Urothelium cell line (cell line): ENCODE data around the gene TMA7B.
A peak's percentile ranks its signal among the peaks of the same experiment; 100 is the strongest.

ENCODE experiments used
- DNase-seq: peaks from one replicate; pipeline ENCODE4 v3.0.0; 2011; ENCODE audit warnings: low spot score, mixed read lengths
- FAIRE-seq: peaks from 2 replicates; lab custom pipeline; 2011; peaks lifted over from hg19 to GRCh38; lab: Jason Lieb, UNC

Gene TMA7B

DNA sequence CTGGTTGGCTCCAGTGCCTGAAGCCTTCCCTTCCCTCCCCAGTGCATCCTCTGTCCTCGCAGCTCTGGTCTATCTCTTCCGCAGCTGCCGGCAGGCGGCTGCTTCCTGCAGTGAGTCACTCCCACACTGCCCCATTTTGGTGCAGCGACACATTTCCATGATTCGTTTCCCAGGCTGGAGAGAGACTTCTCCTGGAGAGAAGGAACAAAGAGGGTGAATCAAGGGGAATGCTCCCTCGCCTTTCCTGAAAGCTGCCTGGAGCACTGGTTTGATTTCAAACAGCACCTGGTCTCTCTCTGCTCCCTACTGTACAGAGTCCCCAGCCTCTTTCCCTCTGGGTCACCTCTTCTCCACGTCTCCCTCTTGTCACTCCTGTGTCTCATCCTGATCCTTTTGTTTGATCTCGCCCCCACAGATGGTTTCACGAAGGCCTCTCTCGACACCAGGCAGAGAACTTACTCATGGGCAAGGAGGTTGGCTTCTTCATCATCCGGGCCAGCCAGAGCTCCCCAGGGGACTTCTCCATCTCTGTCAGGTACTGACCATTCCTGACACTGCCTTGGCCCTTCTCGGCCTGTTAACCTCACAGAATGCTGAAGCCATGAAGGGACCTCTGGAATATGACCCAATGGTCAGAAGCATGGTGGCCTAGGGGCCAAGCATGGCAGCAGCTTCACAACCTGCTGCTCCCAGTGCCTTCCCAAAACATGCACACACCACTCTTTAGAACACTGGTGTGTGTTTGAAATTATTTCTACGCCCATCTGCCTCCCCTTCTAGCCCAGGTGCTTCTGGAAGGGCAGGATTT is at the start of gene TMA7B:
TSS of gene TMA7B (plus strand) at position 758 of the 808 bp plus-strand sequence. CDS start 3,978 bp downstream, outside the sequence.
- FAIRE-seq, result peak; percentile 93
- DNase-seq, result peak; percentile 72

DNA sequence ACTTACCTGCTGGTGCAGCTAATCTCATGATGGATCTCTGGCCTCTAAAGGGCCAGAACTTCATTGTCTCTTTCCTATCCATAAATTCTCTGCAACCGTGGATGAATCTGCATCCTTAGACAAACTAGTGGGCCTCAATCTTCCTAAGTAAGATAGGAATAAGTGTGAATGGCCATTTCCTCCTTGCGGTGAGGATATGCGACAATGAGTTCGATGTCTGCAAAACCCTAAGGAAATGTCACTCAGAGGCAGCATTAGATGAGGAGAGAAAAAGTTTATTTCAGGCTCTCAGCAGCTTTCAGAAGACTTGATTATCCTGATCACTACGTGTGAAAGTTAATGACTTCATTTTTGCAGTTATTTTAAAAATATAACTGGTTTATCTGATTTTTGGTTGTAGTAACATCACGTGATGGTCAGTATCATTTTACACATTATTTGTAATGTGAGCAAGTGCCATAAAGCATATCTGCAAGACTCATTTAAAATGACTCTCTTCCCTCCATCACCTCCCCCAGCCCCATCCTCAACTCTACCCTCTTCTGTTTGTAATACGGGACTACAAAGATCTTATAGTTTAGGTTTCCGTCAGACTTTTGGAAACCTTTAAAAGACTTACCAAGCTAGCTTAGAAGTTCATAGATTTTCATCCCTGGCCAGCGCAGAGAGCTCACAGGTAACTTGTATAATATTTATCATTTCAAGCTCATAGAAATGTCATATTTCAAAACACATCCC is 49.2 kb upstream of the TMA7B start:
- FAIRE-seq (no peak), DNase-seq (no peak)

DNA sequence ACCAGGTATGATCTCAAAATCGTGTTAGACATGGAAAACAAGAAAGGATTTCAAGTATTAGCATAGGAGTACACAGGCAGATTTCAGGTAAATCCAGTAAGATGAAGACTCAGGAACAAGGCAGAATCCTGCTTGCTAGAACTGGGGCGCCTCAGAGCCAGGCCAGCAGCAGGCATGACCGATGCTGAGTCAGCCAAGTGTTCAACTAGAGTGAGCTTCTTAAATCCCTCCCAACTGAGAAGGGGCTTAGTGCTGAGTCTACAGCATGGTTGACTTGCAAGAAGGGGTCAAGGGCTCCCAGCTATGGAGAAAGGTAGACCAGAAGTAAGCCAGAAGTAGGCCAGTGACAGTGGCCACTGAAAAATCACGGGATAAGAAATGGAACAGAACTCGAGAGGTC is 46.9 kb upstream of the TMA7B start:
- FAIRE-seq (no peak), DNase-seq (no peak)

DNA sequence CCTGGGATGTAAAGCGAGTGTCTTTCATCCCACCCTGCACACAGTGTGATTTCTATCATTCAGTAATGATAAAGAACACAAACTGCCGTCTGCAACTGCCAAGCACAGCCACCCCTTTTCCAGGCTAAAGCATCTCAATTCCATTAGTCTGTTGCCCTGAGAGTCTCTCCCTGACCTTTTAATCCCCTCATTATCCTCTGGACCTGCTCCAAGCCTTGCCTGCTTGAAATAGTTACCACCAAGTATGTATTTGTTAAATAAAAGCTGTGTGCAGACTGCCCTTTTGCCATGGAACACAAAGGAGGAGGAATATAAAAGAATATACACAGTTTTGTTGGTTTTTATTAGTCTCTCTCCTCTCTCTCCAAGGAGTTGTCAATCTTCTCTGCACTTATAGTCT is 46.3 kb upstream of the TMA7B start:
- DNase-seq, result no peak
- no peak for FAIRE-seq

- FAIRE-seq, result no peak
- no peak for DNase-seq
Measured at GRCh38 chr22:39914584-39914983, 45.6 kb upstream of the TMA7B start.

DNA sequence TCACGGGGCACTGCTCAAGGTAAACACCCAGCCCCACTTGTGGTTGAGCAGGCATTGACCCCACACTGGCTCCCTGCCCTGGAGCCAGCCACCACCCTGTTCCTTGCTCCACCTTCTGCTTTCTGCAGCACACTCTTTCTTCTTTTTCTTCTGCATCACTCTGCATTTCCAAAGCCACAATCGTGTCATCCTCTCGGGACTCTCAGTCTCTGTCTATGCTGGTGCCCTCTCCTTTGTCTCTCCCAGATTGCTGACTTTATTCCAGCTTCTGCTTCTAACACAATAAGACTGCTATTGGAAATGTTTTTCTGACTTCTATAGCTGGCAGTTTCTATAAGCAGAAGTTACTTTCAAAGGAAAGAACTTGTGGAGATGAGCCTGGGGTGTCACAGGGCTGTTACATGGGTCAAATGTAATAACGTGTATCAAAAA is 44.9 kb upstream of the TMA7B start:
- FAIRE-seq, result no peak
- no peak for DNase-seq

DNA sequence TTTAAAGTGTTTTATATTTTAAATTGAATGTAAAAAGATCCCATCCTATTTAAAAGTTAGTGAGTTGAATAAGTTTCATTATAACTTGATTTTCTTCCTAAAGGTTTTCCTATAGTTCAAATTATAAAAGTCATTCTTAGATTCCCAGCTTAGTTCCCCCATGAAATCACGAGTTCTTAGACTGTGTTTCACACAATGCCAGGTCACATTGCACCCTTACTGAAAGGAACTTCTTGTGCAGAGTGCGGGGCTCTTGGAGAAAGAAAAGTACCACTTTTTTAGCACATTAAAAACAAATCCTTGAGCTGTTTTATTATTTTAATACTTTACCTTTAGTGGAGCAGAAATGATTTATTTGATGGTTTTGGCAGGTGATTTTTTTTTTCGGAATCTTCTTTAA is 43.7 kb upstream of the TMA7B start:
- FAIRE-seq, result no peak
- no peak for DNase-seq

GRCh38 chr22:39917197-39917643 is 43.0 kb upstream of the TMA7B start:
- no peak for DNase-seq
- FAIRE-seq, result no peak

DNA sequence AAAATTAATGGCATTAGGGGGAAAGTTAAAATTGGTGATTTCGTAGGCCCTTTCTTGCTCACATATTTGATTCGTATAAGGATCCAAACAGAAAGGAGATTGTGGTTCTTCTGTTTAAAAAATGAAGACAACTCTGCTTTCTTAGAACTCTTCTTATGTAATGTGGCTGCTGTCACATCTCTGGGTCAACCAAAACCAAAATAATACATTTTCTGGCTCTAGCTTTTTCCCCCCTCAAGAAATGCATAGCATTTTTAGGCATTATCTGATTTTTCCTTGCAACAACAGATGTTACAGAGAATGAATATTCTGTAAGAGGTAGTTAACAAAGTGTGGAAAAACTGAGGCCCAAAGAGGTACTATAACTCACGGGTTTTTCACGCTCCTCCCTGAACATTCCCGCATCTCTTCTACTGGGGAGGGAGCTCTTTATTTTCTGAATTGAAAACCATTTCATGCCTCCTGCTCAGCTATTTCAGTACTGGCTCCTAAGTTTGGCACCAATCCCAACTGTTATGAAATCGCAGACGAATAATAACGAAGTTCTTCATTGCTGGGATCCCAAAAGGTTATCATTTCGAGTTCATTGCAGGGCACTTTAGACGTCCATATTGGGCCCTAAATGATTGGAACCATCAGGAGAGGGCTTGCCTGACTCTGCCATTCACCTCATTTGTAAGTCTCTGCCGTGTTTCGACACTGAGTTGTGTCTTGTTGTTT is 42.3 kb upstream of the TMA7B start:
- FAIRE-seq (no peak), DNase-seq (no peak)

- DNase-seq (no peak), FAIRE-seq (no peak)
Measured at GRCh38 chr22:39920134-39920743, 40.0 kb upstream of the TMA7B start.

GRCh38 chr22:39923696-39924095 is 36.5 kb upstream of the TMA7B start:
- DNase-seq (no peak), FAIRE-seq (no peak)

DNA sequence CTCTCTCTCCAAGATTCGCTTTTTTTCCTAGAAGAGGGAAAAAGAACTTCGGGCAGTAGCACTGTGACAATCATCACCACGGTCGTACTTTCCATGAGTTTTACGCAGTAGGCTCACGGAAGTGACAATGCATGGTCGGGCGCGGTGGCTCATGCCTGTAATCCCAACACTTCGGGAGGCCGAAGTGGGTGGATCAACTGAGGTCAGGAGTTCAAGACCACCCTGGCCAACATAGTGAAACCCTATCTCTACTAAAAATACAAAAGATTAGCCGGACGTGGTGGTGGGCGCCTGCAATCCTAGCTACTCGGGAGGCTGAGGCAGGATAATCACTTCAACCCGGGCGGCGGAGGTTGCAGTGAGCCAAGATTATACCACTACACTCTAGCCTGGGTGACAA is 35.9 kb upstream of the TMA7B start:
- no peak for FAIRE-seq

DNA sequence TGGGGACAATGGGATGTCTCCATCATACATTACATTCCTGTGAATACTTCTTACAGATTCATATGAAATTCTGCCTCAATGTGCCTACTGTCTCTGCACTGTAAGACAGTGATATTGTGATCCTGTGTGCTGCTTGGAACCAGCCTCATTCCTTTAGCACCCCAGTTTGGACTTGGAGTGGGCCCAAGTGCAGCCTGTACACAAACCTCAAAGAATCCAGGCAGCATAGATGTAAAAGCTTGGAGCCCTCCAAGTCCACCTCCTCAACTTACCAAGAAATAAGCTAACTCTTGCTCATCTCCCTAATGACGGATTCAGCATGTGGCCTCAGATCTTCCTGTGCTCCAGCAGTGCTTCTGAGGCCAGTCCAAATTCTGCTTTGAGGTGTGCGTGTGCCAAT is 34.9 kb upstream of the TMA7B start:
- no peak for FAIRE-seq

More for the DNA sequence above, 35.9 kb upstream of the TMA7B start:
- no peak for DNase-seq

GRCh38 chr22:39925909-39926679 is 34.1 kb upstream of the TMA7B start:
- DNase-seq, result no peak

More for the DNA sequence above, 34.9 kb upstream of the TMA7B start:
- DNase-seq, result no peak

DNA sequence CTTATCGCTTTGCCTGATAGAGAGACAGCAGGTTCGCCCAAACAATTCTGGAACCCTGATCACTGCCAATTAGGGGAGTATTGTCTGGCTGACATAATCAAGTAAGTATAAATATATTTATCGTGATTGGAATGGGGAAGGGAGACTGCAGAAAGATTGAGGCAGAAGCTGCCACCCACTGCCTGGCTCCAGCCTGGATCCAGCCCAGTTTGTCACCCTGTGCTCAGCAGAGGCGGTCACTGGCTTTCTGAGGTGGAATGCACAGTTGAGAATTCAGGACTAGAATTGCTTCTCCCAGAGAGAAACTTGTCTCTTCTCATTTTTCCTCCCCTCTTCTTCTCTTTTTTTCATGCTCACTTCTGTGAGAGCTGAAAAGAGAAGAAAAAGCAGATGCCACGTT is 33.4 kb upstream of the TMA7B start:
- DNase-seq, result no peak
- FAIRE-seq, result no peak

More at GRCh38 chr22:39925909-39926679, 34.1 kb upstream of the TMA7B start:
- FAIRE-seq, result no peak

DNA sequence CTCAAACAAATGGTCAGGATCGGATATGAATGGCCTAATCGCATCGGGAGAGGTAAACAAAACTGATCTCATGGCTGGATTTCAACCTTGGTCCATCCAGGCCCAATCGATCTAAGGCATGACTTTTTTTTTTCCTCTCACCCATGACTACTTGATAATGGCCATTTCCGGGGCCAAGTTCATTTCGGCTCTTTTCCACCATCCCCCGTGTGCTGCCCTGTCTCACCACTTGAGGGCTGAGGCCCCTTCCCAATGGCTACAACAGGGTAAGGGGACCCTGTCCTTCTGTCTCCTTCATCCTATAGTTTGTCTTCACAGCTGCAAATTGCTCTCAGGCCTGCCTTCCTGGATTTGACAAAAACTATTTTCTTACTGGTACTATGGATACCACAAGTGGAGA is 32.7 kb upstream of the TMA7B start:
- DNase-seq, result no peak
- no peak for FAIRE-seq

- FAIRE-seq, result no peak
- no peak for DNase-seq
Measured at GRCh38 chr22:39928536-39929520, 31.4 kb upstream of the TMA7B start.

GRCh38 chr22:39931251-39931650 is 28.9 kb upstream of the TMA7B start:
- DNase-seq (no peak), FAIRE-seq (no peak)

DNA sequence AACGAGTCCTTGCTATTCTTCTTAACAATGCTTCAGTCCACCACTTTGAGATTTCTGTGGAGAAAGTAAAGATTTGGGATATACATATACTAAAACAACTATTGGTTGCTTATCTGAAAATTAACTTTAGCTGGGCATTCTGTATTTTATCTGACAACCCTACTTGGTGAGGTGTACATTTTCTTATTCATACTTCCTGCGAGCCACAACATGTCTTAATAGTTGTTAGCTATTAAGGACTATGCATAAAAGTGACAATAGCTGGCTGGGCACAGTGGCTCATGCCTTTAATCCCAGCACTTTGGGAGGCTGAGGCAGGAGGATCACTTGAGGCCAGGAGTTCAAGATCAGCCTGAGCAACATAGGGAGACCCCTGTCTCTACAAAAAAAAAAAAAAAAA is 28.0 kb upstream of the TMA7B start:
- FAIRE-seq (no peak), DNase-seq (no peak)
